ENCODE data around the gene TMEM45A. TPM values are rescaled to one million over a fixed set of nuclear protein-coding genes. Genes with fewer than 3 reads are reported as not detected.

Gene TMEM45A
- total RNA-seq, 2 experiments from 2014 or later = 0.10 TPM; not detected in 1

GRCh38 chr3:100554373-100554676, 61.9 kb downstream of the TMEM45A start:
- BruUV-seq (replicated peaks) = no TSS peak
- CTCF ChIA-PET (ENCODE audit: unreplicated experiment) = no interaction called here
- POLR2A ChIA-PET = no interaction called here
- DNase-seq (ENCODE audit: low spot score) = no peak
- Histone ChIP-seq H3K79me2 (ENCODE audit: insufficient read depth, low read depth, low read length) (no peaks in the 10 kb centered on the region), H2AFZ (ENCODE audit: low read length) (no peak overlapping the region), H4K20me1 (ENCODE audit: insufficient read depth, low read length) (no peaks in the 10 kb centered on the region), H3K9me2 (ENCODE audit: insufficient read depth, low read length) (no peaks in the 10 kb centered on the region), H3K36me3 (ENCODE audit: insufficient read depth, low read length) (no peaks in the 10 kb centered on the region), H3K4me2 (ENCODE audit: low read length) (no peak overlapping the region), H3K4me1 (ENCODE audit: insufficient read depth, low read length, poor library complexity, severe bottlenecking) (no peaks in the 10 kb centered on the region), H3K9me3 (ENCODE audit: low read length) (no peaks in the 10 kb centered on the region), H3K4me3 (ENCODE audit: low read depth, low read length, poor library complexity, severe bottlenecking) (no peak overlapping the region), H3K27ac (ENCODE audit: low read depth, low read length, poor library complexity, severe bottlenecking) (no peak overlapping the region)
- TF ChIP-seq CTCF (conservative IDR thresholded peaks at IDR 0.05; ENCODE audit: low read length) (no peak), EZH2phosphoT487 (IDR thresholded peaks at IDR 0.05; ENCODE audit: borderline replicate concordance, low read depth, low read length) (no peak)
- intact Hi-C loops (cut with micrococcal nuclease; ENCODE audit: unreplicated experiment) = no loop called here

- Histone ChIP-seq H3K4me2 (ENCODE audit: low read length) (no peak overlapping the region), H2AFZ (ENCODE audit: low read length) (no peak overlapping the region), H3K9me3 (ENCODE audit: low read length) (no peaks in the 10 kb centered on the region), H3K27ac (ENCODE audit: low read depth, low read length, poor library complexity, severe bottlenecking) (no peak overlapping the region), H3K9me2 (ENCODE audit: insufficient read depth, low read length) (no peaks in the 10 kb centered on the region), H3K4me3 (ENCODE audit: low read depth, low read length, poor library complexity, severe bottlenecking) (no peak overlapping the region), H3K79me2 (ENCODE audit: insufficient read depth, low read depth, low read length) (no peaks in the 10 kb centered on the region), H3K4me1 (ENCODE audit: insufficient read depth, low read length, poor library complexity, severe bottlenecking) (no peaks in the 10 kb centered on the region), H4K20me1 (ENCODE audit: insufficient read depth, low read length) (no peaks in the 10 kb centered on the region), H3K36me3 (ENCODE audit: insufficient read depth, low read length) (no peaks in the 10 kb centered on the region)
- ChIA-PET POLR2A (no interaction called here), CTCF (ENCODE audit: unreplicated experiment) (no interaction called here)
- no peak for DNase-seq (ENCODE audit: low spot score)
- intact Hi-C loops (cut with micrococcal nuclease; ENCODE audit: unreplicated experiment) = no loop called here
- no peak for TF ChIP-seq CTCF (conservative IDR thresholded peaks at IDR 0.05; ENCODE audit: low read length)
- no peak for TF ChIP-seq EZH2phosphoT487 (IDR thresholded peaks at IDR 0.05; ENCODE audit: borderline replicate concordance, low read depth, low read length)
- BruUV-seq (replicated peaks) = no TSS peak
Measured at GRCh38 chr3:100556673-100557310, 64.4 kb downstream of the TMEM45A start.

- no peaks in the 10 kb centered on the region for H3K36me3 ChIP-seq (ENCODE audit: insufficient read depth, low read length)
- TF ChIP-seq EZH2phosphoT487 (IDR thresholded peaks at IDR 0.05; ENCODE audit: borderline replicate concordance, low read depth, low read length) = no peak
- no peak for TF ChIP-seq CTCF (conservative IDR thresholded peaks at IDR 0.05; ENCODE audit: low read length)
- no TSS peak for BruUV-seq (replicated peaks)
- no peaks in the 10 kb centered on the region for H3K4me1 ChIP-seq (ENCODE audit: insufficient read depth, low read length, poor library complexity, severe bottlenecking)
- H3K4me3 ChIP-seq (ENCODE audit: low read depth, low read length, poor library complexity, severe bottlenecking) = no peak overlapping the region
- no peak overlapping the region for H3K27ac ChIP-seq (ENCODE audit: low read depth, low read length, poor library complexity, severe bottlenecking)
- ChIA-PET CTCF (ENCODE audit: unreplicated experiment) (no interaction called here), POLR2A (interaction anchor here (1.6 kb wide), 1 partner anchor 11 kb away, joined by 4 read pairs; no protein-coding TSS in a partner anchor)
- no peaks in the 10 kb centered on the region for H4K20me1 ChIP-seq (ENCODE audit: insufficient read depth, low read length)
- no peaks in the 10 kb centered on the region for H3K9me2 ChIP-seq (ENCODE audit: insufficient read depth, low read length)
- H3K79me2 ChIP-seq (ENCODE audit: insufficient read depth, low read depth, low read length) = no peaks in the 10 kb centered on the region
- no peak overlapping the region for H2AFZ ChIP-seq (ENCODE audit: low read length)
- intact Hi-C loops (cut with micrococcal nuclease; ENCODE audit: unreplicated experiment) = no loop called here
- no peaks in the 10 kb centered on the region for H3K9me3 ChIP-seq (ENCODE audit: low read length)
- DNase-seq (ENCODE audit: low spot score) = no peak
- no peak overlapping the region for H3K4me2 ChIP-seq (ENCODE audit: low read length)
Measured at GRCh38 chr3:100558233-100558632, 65.8 kb downstream of the TMEM45A start.

Measured in OCI-LY7 (cell line).